HT1080 (cell line): ENCODE results near the gene GSTM1. TPM values are rescaled to one million over a fixed set of nuclear protein-coding genes. Genes with fewer than 3 reads are reported as not detected.

ENCODE experiments used
- DNase-seq: peaks from one replicate; pipeline ENCODE4 v3.0.0-alpha.2; 2015; ENCODE audit warnings: low read depth
- polyA plus RNA-seq, 2 experiments: library from polyadenylated mRNA; depleted of rRNA; stranded (reverse); fragments of >200 nt; gene quantifications; 2 replicates each; pipeline ENCODE4 v1.2.3, GENCODE V29; 2015
- total RNA-seq: library from RNA; depleted of rRNA; stranded (reverse); fragments of >200 nt; shearing (Covaris generic); gene quantifications from 2 replicates; pipeline ENCODE4 v1.2.3, GENCODE V29; 2014; rRNA removed

Gene GSTM1
- total RNA-seq, result 14.5 and 17.0 TPM in 2 replicates
- 48.8 and 54.5 TPM in 2 replicates for polyA plus RNA-seq (2015; cell fraction: cytosol; rRNA removed)
- 35.0 and 38.7 TPM in 2 replicates for polyA plus RNA-seq (2015; cell fraction: nucleus; rRNA removed)

- DNase-seq, result peak; percentile 75
Measured at GRCh38 chr1:109687641-109688499, at the start of gene GSTM1. Gene GSTM1 (plus strand): TSS chr1:109687817. CDS start chr1:109687874, 57 bp downstream.

- no peak for DNase-seq
Measured at GRCh38 chr1:109639063-109639840, 48.4 kb upstream of the GSTM1 start.

GRCh38 chr1:109639841-109640184, 47.8 kb upstream of the GSTM1 start:
- DNase-seq, result no peak

- DNase-seq, result peak; percentile 47
Measured at GRCh38 chr1:109640285-109640865, 47.2 kb upstream of the GSTM1 start.

- no peak for DNase-seq
Measured at GRCh38 chr1:109641078-109641740, 46.4 kb upstream of the GSTM1 start.

GRCh38 chr1:109641861-109642260, 45.8 kb upstream of the GSTM1 start:
- no peak for DNase-seq

- DNase-seq, result no peak
Measured at GRCh38 chr1:109642626-109643025, 45.0 kb upstream of the GSTM1 start.

GRCh38 chr1:109643385-109644230, 44.0 kb upstream of the GSTM1 start:
- DNase-seq, result peak; percentile 70

GRCh38 chr1:109644670-109645069, 42.9 kb upstream of the GSTM1 start:
- no peak for DNase-seq

- no peak for DNase-seq
Measured at GRCh38 chr1:109649491-109649914, 38.1 kb upstream of the GSTM1 start.

- no peak for DNase-seq
Measured at GRCh38 chr1:109650609-109651008, 37.0 kb upstream of the GSTM1 start.

- DNase-seq, result no peak
Measured at GRCh38 chr1:109652402-109652801, 35.2 kb upstream of the GSTM1 start.

- no peak for DNase-seq
Measured at GRCh38 chr1:109653306-109653705, 34.3 kb upstream of the GSTM1 start.

GRCh38 chr1:109654519-109654918, 33.1 kb upstream of the GSTM1 start:
- DNase-seq, result no peak

- DNase-seq, result no peak
Measured at GRCh38 chr1:109655615-109656519, 31.8 kb upstream of the GSTM1 start, which contains the start of gene GSTM4. Gene GSTM4 (plus strand): TSS chr1:109656099. CDS start chr1:109656390, 291 bp downstream.

- no peak for DNase-seq
Measured at GRCh38 chr1:109657395-109657794, 30.2 kb upstream of the GSTM1 start.

GRCh38 chr1:109657970-109658369, 29.6 kb upstream of the GSTM1 start:
- no peak for DNase-seq

GRCh38 chr1:109658533-109659042, 29.0 kb upstream of the GSTM1 start:
- no peak for DNase-seq

GRCh38 chr1:109659145-109659544, 28.5 kb upstream of the GSTM1 start:
- no peak for DNase-seq
